ENCODE measurements around the gene GSN. TPM values are rescaled to one million over a fixed set of nuclear protein-coding genes. Genes with fewer than 3 reads are reported as not detected.

The GSN gene
- total RNA-seq, 2 experiments from 2014 or later: 2.9 to 3.4 TPM

DNA sequence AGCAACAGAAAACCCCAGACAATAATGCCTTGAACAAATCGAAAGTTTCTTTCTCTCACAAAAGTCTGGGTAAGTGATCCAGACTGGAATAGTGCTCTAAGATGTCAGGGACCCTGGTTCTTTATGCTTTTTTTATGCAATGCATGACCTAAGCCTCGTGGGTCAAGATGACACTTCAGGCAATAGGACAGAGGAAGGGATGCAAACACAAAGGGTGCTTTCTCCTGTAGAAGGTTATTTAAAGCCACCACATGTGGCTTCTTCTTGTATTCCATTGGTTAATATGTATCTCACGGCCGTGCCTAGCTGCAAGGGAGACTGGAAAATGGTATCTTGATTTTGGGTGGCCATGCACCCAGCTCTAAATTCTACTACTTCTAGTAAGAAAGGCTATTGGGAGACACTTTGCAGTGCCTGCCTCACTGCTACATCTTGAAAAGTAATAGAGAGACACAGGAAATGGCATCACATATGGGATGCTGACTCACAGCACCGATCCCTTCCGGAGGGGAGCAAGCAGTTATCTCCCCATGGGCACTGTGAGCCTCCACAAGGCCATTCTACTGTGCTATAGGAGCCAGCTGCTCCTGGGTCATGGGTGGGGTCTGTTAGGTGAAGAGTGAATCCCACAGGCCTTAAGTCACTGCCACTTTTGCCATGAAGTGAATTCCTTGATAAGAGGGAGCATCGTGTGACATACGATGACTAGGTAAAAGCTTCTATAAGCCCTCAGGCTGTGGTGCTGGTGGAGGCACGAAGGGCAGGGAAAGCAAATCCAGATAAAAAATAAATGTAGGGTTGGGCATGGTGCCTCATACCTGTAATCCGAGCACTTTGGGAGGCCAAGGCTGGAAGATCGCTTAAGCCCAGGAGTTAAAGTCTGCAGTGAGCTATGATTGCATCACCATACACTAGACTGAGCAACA is 33.8 kb upstream of the GSN start:
- Mint-ChIP-seq H3K9me3 (no peaks in the 10 kb centered on the region), H3K36me3 (ENCODE audit: low read depth) (peaks cover 3% of the 10 kb centered on the region), H3K27ac (no peak overlapping the region), H3K4me3 (no peak overlapping the region), H3K27me3 (no peaks in the 10 kb centered on the region), H3K4me1 (no peaks in the 10 kb centered on the region)
- no peak for DNase-seq
- ChIA-PET POLR2A (no interaction called here), CTCF (interaction anchor here (0.6 to 3.5 kb wide), 6 partner anchors 7 to 170 kb away, joined by 3 to 11 read pairs (median 4); no protein-coding TSS in a partner anchor)

- Mint-ChIP-seq H3K27me3 (no peaks in the 10 kb centered on the region), H3K4me1 (no peaks in the 10 kb centered on the region), H3K4me3 (no peak overlapping the region), H3K36me3 (ENCODE audit: low read depth) (peaks cover 3% of the 10 kb centered on the region), H3K9me3 (no peaks in the 10 kb centered on the region), H3K27ac (no peak overlapping the region)
- ChIA-PET CTCF (interaction anchor here (1.0 to 3.5 kb wide), 5 partner anchors 8 to 85 kb away, joined by 3 to 11 read pairs (median 4); no protein-coding TSS in a partner anchor), POLR2A (no interaction called here)
- no peak for DNase-seq
Observed at GRCh38 chr9:121234832-121235161, 33.2 kb upstream of the GSN start.

DNA sequence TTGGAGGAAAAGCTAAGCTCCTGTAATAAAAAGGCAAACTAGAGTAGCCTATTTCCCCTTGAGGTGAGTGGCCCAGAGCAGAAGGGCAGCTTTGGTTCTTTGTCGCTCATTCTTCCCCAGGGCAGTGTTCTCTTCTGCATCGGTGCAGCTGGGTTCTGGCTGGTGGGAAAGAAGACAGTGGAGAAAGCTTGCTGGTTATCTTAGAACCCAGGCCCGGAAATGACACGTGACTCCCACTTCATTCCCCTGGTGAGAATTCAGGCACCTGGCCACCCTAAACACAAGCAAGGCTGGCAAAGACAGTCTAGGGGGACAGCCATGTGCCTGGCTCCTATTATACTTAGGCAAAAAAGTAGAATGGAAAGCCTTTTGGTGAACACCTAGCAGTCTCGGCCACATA is 32.5 kb upstream of the GSN start:
- CTCF ChIA-PET: interaction anchor here (0.6 to 3.5 kb wide), 5 partner anchors 9 to 84 kb away, joined by 3 to 11 read pairs (median 4); no protein-coding TSS in a partner anchor
- POLR2A ChIA-PET: no interaction called here
- H3K4me1 Mint-ChIP-seq: no peaks in the 10 kb centered on the region
- H3K27ac Mint-ChIP-seq: no peak overlapping the region
- no peaks in the 10 kb centered on the region for H3K27me3 Mint-ChIP-seq
- peaks cover 3% of the 10 kb centered on the region for H3K36me3 Mint-ChIP-seq (ENCODE audit: low read depth)
- no peak for DNase-seq
- H3K9me3 Mint-ChIP-seq: no peaks in the 10 kb centered on the region
- no peak overlapping the region for H3K4me3 Mint-ChIP-seq

GRCh38 chr9:121237916-121238315 is 30.0 kb upstream of the GSN start:
- DNase-seq: no peak
- H3K27ac Mint-ChIP-seq: no peak overlapping the region
- no peaks in the 10 kb centered on the region for H3K36me3 Mint-ChIP-seq (ENCODE audit: low read depth)
- no peaks in the 10 kb centered on the region for H3K27me3 Mint-ChIP-seq
- H3K4me3 Mint-ChIP-seq: no peak overlapping the region
- H3K9me3 Mint-ChIP-seq: no peaks in the 10 kb centered on the region
- ChIA-PET CTCF (interaction anchor here (1.2 to 3.5 kb wide), 2 partner anchors 11 to 22 kb away, joined by 3 to 11 read pairs; no protein-coding TSS in a partner anchor), POLR2A (interaction anchor here (0.6 kb wide), 1 partner anchor 16 kb away, joined by 4 read pairs; no protein-coding TSS in a partner anchor)
- H3K4me1 Mint-ChIP-seq: no peaks in the 10 kb centered on the region

GRCh38 chr9:121239071-121239470 is 28.9 kb upstream of the GSN start:
- Mint-ChIP-seq H3K4me3 (no peak overlapping the region), H3K36me3 (ENCODE audit: low read depth) (peaks cover 3% of the 10 kb centered on the region), H3K27ac (no peak overlapping the region), H3K9me3 (peaks cover 4% of the 10 kb centered on the region), H3K4me1 (no peaks in the 10 kb centered on the region), H3K27me3 (no peaks in the 10 kb centered on the region)
- ChIA-PET POLR2A (no interaction called here), CTCF (interaction anchor here (0.6 to 1.2 kb wide), 2 partner anchors 24 to 284 kb away, joined by 3 read pairs; no protein-coding TSS in a partner anchor)
- no peak for DNase-seq

GRCh38 chr9:121239851-121240250 is 28.1 kb upstream of the GSN start:
- H3K4me1 Mint-ChIP-seq: no peaks in the 10 kb centered on the region
- H3K27me3 Mint-ChIP-seq: no peaks in the 10 kb centered on the region
- H3K9me3 Mint-ChIP-seq: peaks cover 5% of the 10 kb centered on the region
- H3K27ac Mint-ChIP-seq: no peak overlapping the region
- ChIA-PET CTCF (interaction anchor here (1.7 kb wide), 1 partner anchor 10 kb away, joined by 4 read pairs; no protein-coding TSS in a partner anchor), POLR2A (no interaction called here)
- H3K36me3 Mint-ChIP-seq (ENCODE audit: low read depth): peaks cover 3% of the 10 kb centered on the region
- H3K4me3 Mint-ChIP-seq: no peak overlapping the region
- no peak for DNase-seq

DNA sequence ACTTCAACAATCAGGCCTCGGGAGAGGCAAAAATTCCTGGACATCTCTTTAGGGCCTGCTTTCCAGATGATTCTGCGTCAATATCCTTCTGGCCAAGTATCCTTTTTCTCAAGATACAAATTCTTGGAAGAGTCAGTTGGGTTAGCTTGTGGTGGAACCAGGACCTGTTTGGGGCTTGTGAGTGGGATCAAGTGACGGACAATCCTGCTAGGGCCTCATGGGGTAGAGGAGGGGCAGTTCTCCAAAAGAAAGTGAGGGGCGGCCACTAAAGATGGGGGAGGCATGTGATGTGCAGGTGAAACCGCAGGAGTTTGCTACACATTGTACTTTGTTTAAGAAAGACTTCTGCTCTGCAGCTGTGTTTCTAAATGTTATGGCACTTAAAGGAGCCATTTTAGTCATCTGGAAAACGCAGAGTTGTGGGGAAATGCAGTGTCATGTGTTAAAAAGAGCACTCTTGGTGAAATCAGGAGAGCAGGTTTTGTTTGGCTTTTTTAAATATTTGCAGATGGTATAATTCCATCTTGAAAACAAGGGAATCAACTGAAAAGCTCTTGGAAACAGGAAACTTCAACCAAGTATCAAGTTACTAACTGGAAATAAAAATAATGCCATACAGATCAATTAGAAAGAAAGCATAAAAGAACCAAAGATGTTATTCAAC is 27.4 kb upstream of the GSN start:
- ChIA-PET POLR2A (no interaction called here), CTCF (interaction anchor here (1.7 kb wide), 1 partner anchor 10 kb away, joined by 4 read pairs; no protein-coding TSS in a partner anchor)
- Mint-ChIP-seq H3K4me1 (no peaks in the 10 kb centered on the region), H3K9me3 (peaks cover 5% of the 10 kb centered on the region), H3K36me3 (ENCODE audit: low read depth) (peaks cover 3% of the 10 kb centered on the region), H3K27me3 (no peaks in the 10 kb centered on the region), H3K27ac (no peak overlapping the region), H3K4me3 (no peak overlapping the region)
- no peak for DNase-seq

- POLR2A ChIA-PET: no interaction called here
- CTCF ChIA-PET: interaction anchor here (0.5 to 1.4 kb wide), 2 partner anchors 11 to 162 kb away, joined by 3 to 4 read pairs; no protein-coding TSS in a partner anchor
- Mint-ChIP-seq H3K9me3 (peaks cover 5% of the 10 kb centered on the region), H3K27ac (no peak overlapping the region), H3K4me1 (no peaks in the 10 kb centered on the region), H3K27me3 (no peaks in the 10 kb centered on the region), H3K4me3 (no peak overlapping the region), H3K36me3 (ENCODE audit: low read depth) (peaks cover 3% of the 10 kb centered on the region)
- DNase-seq: no peak
Observed at GRCh38 chr9:121242219-121242958, 25.6 kb upstream of the GSN start.

- Mint-ChIP-seq H3K27ac (no peak overlapping the region), H3K9me3 (peaks cover 5% of the 10 kb centered on the region), H3K4me3 (no peak overlapping the region), H3K4me1 (no peaks in the 10 kb centered on the region), H3K36me3 (ENCODE audit: low read depth) (peaks cover 3% of the 10 kb centered on the region), H3K27me3 (no peaks in the 10 kb centered on the region)
- CTCF ChIA-PET: interaction anchor here (1.4 kb wide), 1 partner anchor 10 kb away, joined by 4 read pairs; no protein-coding TSS in a partner anchor
- POLR2A ChIA-PET: no interaction called here
- DNase-seq: no peak
Observed at GRCh38 chr9:121242959-121243346, 25.0 kb upstream of the GSN start.

DNA sequence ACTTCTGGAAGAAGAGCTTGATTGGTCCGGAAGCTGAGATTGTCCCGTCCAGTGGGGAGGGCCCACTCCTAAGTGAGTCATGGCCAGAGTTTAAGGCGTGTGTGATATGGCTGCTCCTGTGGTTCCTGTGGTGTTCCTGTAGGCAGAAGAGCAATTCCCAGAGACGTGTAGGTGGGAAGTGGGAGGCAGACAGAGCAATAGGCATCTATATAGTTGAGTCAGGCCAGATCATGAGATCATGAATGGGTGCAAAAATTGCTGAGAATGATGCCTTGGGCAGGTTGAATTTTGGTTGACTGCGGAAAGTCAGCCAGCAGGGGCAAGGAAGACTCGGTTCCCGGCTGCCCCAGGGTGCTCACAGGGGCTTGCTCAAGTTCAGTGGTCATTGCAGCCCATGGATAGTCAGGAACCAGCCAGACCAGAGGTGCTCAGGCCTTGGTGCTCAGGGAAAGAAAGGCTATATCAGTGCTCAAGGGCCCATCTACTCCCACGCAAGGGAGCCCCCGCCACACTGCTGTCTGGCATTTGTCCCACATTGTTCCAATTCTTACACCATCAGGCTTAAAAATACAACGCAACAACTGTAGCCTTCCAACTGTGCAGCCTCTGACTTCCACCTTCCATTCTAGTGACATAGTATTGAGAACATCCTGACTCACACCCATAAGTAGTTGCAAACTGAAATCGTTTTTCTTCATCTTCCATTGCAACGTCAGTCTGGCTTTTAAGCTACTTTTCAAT is 21.0 kb upstream of the GSN start:
- POLR2A ChIA-PET: no interaction called here
- Mint-ChIP-seq H3K36me3 (ENCODE audit: low read depth) (peaks cover 5% of the 10 kb centered on the region), H3K27ac (no peak overlapping the region), H3K4me3 (no peak overlapping the region), H3K9me3 (peaks cover 5% of the 10 kb centered on the region), H3K4me1 (no peaks in the 10 kb centered on the region), H3K27me3 (no peaks in the 10 kb centered on the region)
- CTCF ChIA-PET: interaction anchor here (1.3 to 1.7 kb wide), 2 partner anchors 9 to 18 kb away, joined by 3 to 6 read pairs; no protein-coding TSS in a partner anchor
- no peak for DNase-seq

GRCh38 chr9:121249563-121249962 is 18.4 kb upstream of the GSN start:
- Mint-ChIP-seq H3K4me1 (peaks cover 4% of the 10 kb centered on the region), H3K27ac (no peak overlapping the region), H3K36me3 (ENCODE audit: low read depth) (peaks cover 2% of the 10 kb centered on the region), H3K27me3 (peaks cover 3% of the 10 kb centered on the region), H3K9me3 (peaks cover 2% of the 10 kb centered on the region), H3K4me3 (no peak overlapping the region)
- ChIA-PET CTCF (interaction anchor here (0.7 kb wide), 2 partner anchors 8 to 13 kb away, joined by 3 read pairs; no protein-coding TSS in a partner anchor), POLR2A (no interaction called here)
- DNase-seq: no peak
